OCI-LY3 (cell line): ENCODE results near the gene P2RY6.

Experiments
- EZH2phosphoT487 ChIP-seq: fragments of 200-600 bp; shearing (Covaris generic); IDR thresholded peaks from 2 replicates; pipeline ENCODE4 v1.6.1; 2018; ENCODE audit warnings: antibody characterized with exemption, mixed run types, low read depth
- TF ChIP-seq, protein P1 (sequence below): fragments of 200-600, 300-600 bp; sonication (generic); IDR thresholded peaks from 2 replicates; pipeline ENCODE4 v1.5.1; 2014; ENCODE audit warnings: antibody characterized with exemption, low read length, low read depth

DNA sequence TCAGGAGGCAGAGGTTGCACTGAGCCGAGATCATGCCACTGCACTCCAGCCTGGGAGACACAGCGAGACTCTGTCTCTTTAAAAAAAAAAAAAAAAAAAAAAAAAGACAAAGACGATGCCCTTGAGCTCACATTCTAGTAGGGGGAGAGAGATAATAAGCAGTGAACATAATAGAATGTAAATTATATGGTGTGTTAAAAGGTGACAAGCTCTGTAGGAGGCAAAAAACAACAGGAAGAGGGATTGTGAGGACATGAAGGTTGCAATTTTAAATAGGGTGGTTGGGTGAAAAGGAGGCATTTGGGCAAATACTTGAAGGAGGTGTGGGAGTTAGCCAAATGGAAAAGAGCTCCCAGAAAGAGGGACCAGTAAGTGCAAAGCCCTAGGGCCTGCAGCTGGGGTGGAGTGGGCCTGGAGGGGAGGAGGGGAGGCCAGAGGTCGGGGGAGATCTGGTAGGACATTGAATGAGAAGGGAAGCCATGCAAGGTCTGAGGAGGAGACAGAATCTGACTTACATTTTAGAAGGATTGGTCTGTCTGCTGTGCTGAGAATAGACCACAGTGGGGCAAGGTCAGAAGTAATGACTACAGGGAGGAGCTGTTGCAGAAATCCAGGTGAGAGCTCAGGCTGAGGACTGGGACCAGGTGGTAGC, 27.4 kb upstream of the P2RY6 start:
- TF ChIP-seq, protein P1, sequence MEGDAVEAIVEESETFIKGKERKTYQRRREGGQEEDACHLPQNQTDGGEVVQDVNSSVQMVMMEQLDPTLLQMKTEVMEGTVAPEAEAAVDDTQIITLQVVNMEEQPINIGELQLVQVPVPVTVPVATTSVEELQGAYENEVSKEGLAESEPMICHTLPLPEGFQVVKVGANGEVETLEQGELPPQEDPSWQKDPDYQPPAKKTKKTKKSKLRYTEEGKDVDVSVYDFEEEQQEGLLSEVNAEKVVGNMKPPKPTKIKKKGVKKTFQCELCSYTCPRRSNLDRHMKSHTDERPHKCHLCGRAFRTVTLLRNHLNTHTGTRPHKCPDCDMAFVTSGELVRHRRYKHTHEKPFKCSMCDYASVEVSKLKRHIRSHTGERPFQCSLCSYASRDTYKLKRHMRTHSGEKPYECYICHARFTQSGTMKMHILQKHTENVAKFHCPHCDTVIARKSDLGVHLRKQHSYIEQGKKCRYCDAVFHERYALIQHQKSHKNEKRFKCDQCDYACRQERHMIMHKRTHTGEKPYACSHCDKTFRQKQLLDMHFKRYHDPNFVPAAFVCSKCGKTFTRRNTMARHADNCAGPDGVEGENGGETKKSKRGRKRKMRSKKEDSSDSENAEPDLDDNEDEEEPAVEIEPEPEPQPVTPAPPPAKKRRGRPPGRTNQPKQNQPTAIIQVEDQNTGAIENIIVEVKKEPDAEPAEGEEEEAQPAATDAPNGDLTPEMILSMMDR: no peak
- TF ChIP-seq EZH2phosphoT487: no peak
